OCI-LY3 (cell line): ENCODE measurements around the gene IL18RAP.

ENCODE experiments used
- EZH2phosphoT487 ChIP-seq: fragments of 200-600 bp; shearing (Covaris generic); IDR thresholded peaks from 2 replicates; pipeline ENCODE4 v1.6.1; 2018; ENCODE audit warnings: antibody characterized with exemption, mixed run types, low read depth
- TF ChIP-seq, protein P1 (sequence below): fragments of 200-600, 300-600 bp; sonication (generic); IDR thresholded peaks from 2 replicates; pipeline ENCODE4 v1.5.1; 2014; ENCODE audit warnings: antibody characterized with exemption, low read length, low read depth

DNA sequence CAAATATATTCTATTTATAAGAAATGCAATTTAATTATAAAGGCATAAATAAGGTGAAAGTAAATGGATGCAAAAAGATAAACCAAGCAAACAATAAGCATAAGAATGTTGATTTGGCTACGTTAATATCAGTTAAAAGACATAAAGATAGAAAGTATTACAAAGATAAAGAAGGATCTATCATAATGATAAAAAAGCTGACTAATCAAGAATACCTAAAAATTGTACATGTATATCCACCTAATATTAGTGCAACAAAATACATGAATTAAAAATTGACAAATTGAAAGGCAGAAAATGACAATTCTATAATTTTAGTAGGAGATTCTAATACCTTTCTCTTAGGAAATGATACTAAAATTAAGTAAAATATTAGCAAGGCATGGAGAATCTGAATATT is 71.6 kb downstream of the IL18RAP start:
- TF ChIP-seq, protein P1, sequence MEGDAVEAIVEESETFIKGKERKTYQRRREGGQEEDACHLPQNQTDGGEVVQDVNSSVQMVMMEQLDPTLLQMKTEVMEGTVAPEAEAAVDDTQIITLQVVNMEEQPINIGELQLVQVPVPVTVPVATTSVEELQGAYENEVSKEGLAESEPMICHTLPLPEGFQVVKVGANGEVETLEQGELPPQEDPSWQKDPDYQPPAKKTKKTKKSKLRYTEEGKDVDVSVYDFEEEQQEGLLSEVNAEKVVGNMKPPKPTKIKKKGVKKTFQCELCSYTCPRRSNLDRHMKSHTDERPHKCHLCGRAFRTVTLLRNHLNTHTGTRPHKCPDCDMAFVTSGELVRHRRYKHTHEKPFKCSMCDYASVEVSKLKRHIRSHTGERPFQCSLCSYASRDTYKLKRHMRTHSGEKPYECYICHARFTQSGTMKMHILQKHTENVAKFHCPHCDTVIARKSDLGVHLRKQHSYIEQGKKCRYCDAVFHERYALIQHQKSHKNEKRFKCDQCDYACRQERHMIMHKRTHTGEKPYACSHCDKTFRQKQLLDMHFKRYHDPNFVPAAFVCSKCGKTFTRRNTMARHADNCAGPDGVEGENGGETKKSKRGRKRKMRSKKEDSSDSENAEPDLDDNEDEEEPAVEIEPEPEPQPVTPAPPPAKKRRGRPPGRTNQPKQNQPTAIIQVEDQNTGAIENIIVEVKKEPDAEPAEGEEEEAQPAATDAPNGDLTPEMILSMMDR = no peak
- no peak for TF ChIP-seq EZH2phosphoT487
